SK-N-SH (cell line): ENCODE data around the gene CENPO. TPM values are rescaled to one million over a fixed set of nuclear protein-coding genes. Genes with fewer than 3 reads are reported as not detected.

Source experiments
- CTCF ChIA-PET: fragments of 300-600, 350-600 bp; formaldehyde crosslinking; extraction: SDS; loops from one replicate; lab custom pipeline; 2021; lab: Yijun Ruan, JAX
- POLR2A ChIA-PET: fragments of 350-600 bp; sonication (Branson Sonifier 250); formaldehyde crosslinking; extraction: SDS; loops from one replicate; lab custom pipeline; 2020; ENCODE audit warnings: antibody characterized with exemption, inconsistent platforms; lab: Yijun Ruan, JAX
- DNase-seq: peaks from one replicate; pipeline ENCODE4 v3.0.0; 2012
- H2AFZ ChIP-seq: fragments of 200-600 bp; sonication (generic); 2 replicates; pipeline ENCODE4 v1.8.1; 2016; ENCODE audit warnings: antibody characterized with exemption, mild to moderate bottlenecking, low read depth
- H3F3A ChIP-seq: fragments of 200-600 bp; sonication (generic); replicated peaks from 2 replicates; pipeline ENCODE3; 2016; ENCODE audit warnings: antibody characterized with exemption, mild to moderate bottlenecking; ENCODE audit not compliant: insufficient read depth
- H3K27ac ChIP-seq, 2 experiments: fragments of 200-500 bp in 1 of 2; fragments of 200-600 bp in 1 of 2; sonication (Bioruptor generic) in 1 of 2; sonication (generic), shearing (Covaris generic) in 1 of 2; 2 replicates each; pipeline versions ENCODE4 v1.5.1 to v1.6.1; 2014 to 2016; ENCODE audit warnings: low read depth in 2 of 2, inconsistent platforms in 1 of 2, low read length in 1 of 2, mild to moderate bottlenecking in 1 of 2, mixed read lengths in 1 of 2
- H3K27me3 ChIP-seq: fragments of 200-600 bp; sonication (generic), shearing (Covaris generic); 2 replicates; pipeline ENCODE4 v1.6.1; 2016; ENCODE audit warnings: mixed run types; ENCODE audit not compliant: insufficient read depth
- H3K36me3 ChIP-seq, 2 experiments: fragments of 200-500 bp in 1 of 2; fragments of 200-600 bp in 1 of 2; sonication (Bioruptor generic) in 1 of 2; sonication (generic) in 1 of 2; replicated peaks in 1 of 2; 2 replicates each; pipeline versions ENCODE3 to v1.5.1; 2014 to 2016; ENCODE audit warnings: low read length in 1 of 2, mild to moderate bottlenecking in 1 of 2; ENCODE audit not compliant: insufficient read depth in 2 of 2, control insufficient read depth in 1 of 2
- H3K4me1 ChIP-seq, 2 experiments: fragments of 200-500 bp in 1 of 2; fragments of 200-600 bp in 1 of 2; sonication (Bioruptor generic) in 1 of 2; sonication (generic), shearing (Covaris generic) in 1 of 2; 2 replicates each; pipeline versions ENCODE4 v1.5.1 to v1.6.1; 2014 to 2016; ENCODE audit warnings: low read depth in 1 of 2, low read length in 1 of 2, mixed run types in 1 of 2; ENCODE audit not compliant: insufficient read depth in 2 of 2, control insufficient read depth in 1 of 2
- H3K4me2 ChIP-seq: fragments of 200-600 bp; sonication (generic), shearing (Covaris generic); 2 replicates; pipeline ENCODE4 v1.6.1; 2017; ENCODE audit warnings: mixed run types
- H3K4me3 ChIP-seq, 2 experiments: fragments of 200-500 bp in 1 of 2; fragments of 200-600 bp in 1 of 2; sonication (Bioruptor generic) in 1 of 2; sonication (generic), shearing (Covaris generic) in 1 of 2; 2 replicates each; pipeline versions ENCODE4 v1.5.1 to v1.8.1; 2014 to 2016; ENCODE audit warnings: low read depth in 2 of 2, inconsistent platforms in 1 of 2, low read length in 1 of 2, mild to moderate bottlenecking in 1 of 2, mixed read lengths in 1 of 2, moderate library complexity in 1 of 2
- H3K79me2 ChIP-seq: fragments of 200-600 bp; sonication (generic); 2 replicates; pipeline ENCODE4 v1.8.1; 2017; ENCODE audit warnings: mild to moderate bottlenecking; ENCODE audit not compliant: insufficient read depth
- H3K9ac ChIP-seq: fragments of 200-600 bp; sonication (generic); 2 replicates; pipeline ENCODE4 v1.6.1; 2017; ENCODE audit warnings: mixed run types
- H3K9me2 ChIP-seq: fragments of 200-600 bp; sonication (generic); 2 replicates; pipeline ENCODE4 v1.6.1; 2017; ENCODE audit warnings: mixed run types
- H3K9me3 ChIP-seq: fragments of 200-600 bp; sonication (generic); 2 replicates; pipeline ENCODE4 v1.6.1; 2017; ENCODE audit warnings: mixed run types, mild to moderate bottlenecking, moderate library complexity
- H4K20me1 ChIP-seq: fragments of 200-600 bp; sonication (generic); 2 replicates; pipeline ENCODE4 v1.6.1; 2017; ENCODE audit warnings: mild to moderate bottlenecking, mixed run types; ENCODE audit not compliant: insufficient read depth
- CHD2 ChIP-seq: fragments of 150-350 bp; IDR thresholded peaks from 2 replicates; pipeline ENCODE4 v1.6.1; 2018; ENCODE audit warnings: low read length; ENCODE audit not compliant: partially characterized antibody
- CTCF ChIP-seq: fragments of 200-600 bp; sonication (generic); IDR thresholded peaks from 2 replicates; pipeline ENCODE4 v1.6.1; 2017; ENCODE audit warnings: antibody characterized with exemption, mild to moderate bottlenecking, moderate library complexity
- EP300 ChIP-seq, 2 experiments: IDR thresholded peaks; 2 replicates each; pipeline versions ENCODE4 v1.4.0 to v1.6.1; 2012; ENCODE audit warnings: borderline replicate concordance in 1 of 2, low read depth in 1 of 2, low read length in 1 of 2
- FOXM1 ChIP-seq: IDR thresholded peaks from 2 replicates; pipeline ENCODE4 v1.4.0; 2012; ENCODE audit warnings: low read depth, mild to moderate bottlenecking
- MEF2A ChIP-seq: IDR thresholded peaks from 2 replicates; pipeline ENCODE4 v1.4.0; 2012; ENCODE audit warnings: low read depth, borderline replicate concordance
- POLR2AphosphoS5 ChIP-seq: IDR thresholded peaks from 2 replicates; pipeline ENCODE4 v1.6.1; 2012; ENCODE audit warnings: low read depth, low read length
- WGBS: methylation state at CpG from one replicate; pipeline ENCODE4 v1.1.6; 2017; ENCODE audit warnings: low lambda C conversion rate; 5-methylcytosine and 5-hydroxymethylcytosine counted together
- polyA plus RNA-seq, 3 experiments: library from polyadenylated mRNA; depleted of rRNA; stranded (reverse); fragments of >200 nt; gene quantifications; 2 replicates each; pipeline ENCODE4 v1.2.3, GENCODE V29; 2012
- TF ChIP-seq, protein P1 (sequence below): IDR thresholded peaks from 2 replicates; pipeline ENCODE4 v1.4.0; 2012; ENCODE audit warnings: low read depth, borderline replicate concordance

The CENPO gene
- polyA plus RNA-seq, 1 of the 3 experiments (the other 2 are of a cell fraction): 18.3 TPM

GRCh38 chr2:24771764-24772586 is 21.2 kb upstream of the CENPO start:
- POLR2A ChIA-PET: interaction anchor here (0.6 kb wide), 1 partner anchor 13 kb away, joined by 4 read pairs; no protein-coding TSS in a partner anchor
- H3K79me2 ChIP-seq: no peaks in the 10 kb centered on the region
- no peak overlapping the region for H3K9ac ChIP-seq
- H2AFZ ChIP-seq: no peak overlapping the region
- no peaks in the 10 kb centered on the region for H3F3A ChIP-seq
- DNase-seq: no peak
- no peak overlapping the region for H3K27ac ChIP-seq
- WGBS: 92% methylated on average over 5 of the region's 5 CpGs
- no peak overlapping the region for H3K4me2 ChIP-seq
- H3K4me1 ChIP-seq: peaks cover 0 to 4% of the 10 kb centered on the region in 2 experiments; a peak in 1 of 4 replicates
- peaks cover 6 to 20% of the 10 kb centered on the region in 2 experiments for H3K36me3 ChIP-seq
- H3K4me3 ChIP-seq: no peak overlapping the region
- H3K9me2 ChIP-seq: no peaks in the 10 kb centered on the region
- H4K20me1 ChIP-seq: no peaks in the 10 kb centered on the region
- no peaks in the 10 kb centered on the region for H3K9me3 ChIP-seq
- CTCF ChIA-PET: interaction anchor here (0.6 to 1.3 kb wide), 4 partner anchors 9 to 424 kb away, joined by 3 to 6 read pairs (median 3); no protein-coding TSS in a partner anchor
- TF ChIP-seq, protein P1, sequence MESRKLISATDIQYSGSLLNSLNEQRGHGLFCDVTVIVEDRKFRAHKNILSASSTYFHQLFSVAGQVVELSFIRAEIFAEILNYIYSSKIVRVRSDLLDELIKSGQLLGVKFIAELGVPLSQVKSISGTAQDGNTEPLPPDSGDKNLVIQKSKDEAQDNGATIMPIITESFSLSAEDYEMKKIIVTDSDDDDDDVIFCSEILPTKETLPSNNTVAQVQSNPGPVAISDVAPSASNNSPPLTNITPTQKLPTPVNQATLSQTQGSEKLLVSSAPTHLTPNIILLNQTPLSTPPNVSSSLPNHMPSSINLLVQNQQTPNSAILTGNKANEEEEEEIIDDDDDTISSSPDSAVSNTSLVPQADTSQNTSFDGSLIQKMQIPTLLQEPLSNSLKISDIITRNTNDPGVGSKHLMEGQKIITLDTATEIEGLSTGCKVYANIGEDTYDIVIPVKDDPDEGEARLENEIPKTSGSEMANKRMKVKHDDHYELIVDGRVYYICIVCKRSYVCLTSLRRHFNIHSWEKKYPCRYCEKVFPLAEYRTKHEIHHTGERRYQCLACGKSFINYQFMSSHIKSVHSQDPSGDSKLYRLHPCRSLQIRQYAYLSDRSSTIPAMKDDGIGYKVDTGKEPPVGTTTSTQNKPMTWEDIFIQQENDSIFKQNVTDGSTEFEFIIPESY: no peak
- no peak for TF ChIP-seq EP300 (IDR thresholded peaks at IDR 0.05; ENCODE audit: borderline replicate concordance in 1 of 2, low read depth in 1 of 2, low read length in 1 of 2)
- no peaks in the 10 kb centered on the region for H3K27me3 ChIP-seq

DNA sequence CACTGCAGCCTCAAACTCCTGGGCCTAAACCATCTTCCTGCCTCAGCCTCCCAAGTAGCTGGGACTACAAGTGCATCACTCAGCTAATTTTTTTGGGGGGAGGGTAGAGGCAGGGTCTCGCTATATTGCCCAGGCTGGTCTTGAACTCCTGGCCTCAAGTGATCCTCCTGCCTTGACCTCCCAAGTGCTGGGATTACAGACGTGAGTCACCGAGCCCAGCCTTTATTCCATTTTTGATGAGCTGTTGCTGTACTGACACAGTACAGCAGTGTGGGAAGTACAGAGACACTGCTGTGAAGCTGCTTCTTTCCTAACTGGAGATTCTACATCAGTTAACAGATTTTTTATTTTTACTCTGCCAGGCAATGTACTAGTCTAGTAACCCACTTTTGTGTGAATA is 18.9 kb upstream of the CENPO start:
- Histone ChIP-seq H3K36me3 (peaks cover 0 to 8% of the 10 kb centered on the region in 2 experiments), H3K27ac (no peak overlapping the region), H3K4me2 (no peak overlapping the region), H3K4me1 (peaks cover 0 to 4% of the 10 kb centered on the region in 2 experiments; a peak in 1 of 4 replicates), H3K9ac (no peak overlapping the region), H3K4me3 (no peak overlapping the region), H3K79me2 (no peaks in the 10 kb centered on the region), H3K9me2 (no peaks in the 10 kb centered on the region), H4K20me1 (no peaks in the 10 kb centered on the region), H3K9me3 (no peaks in the 10 kb centered on the region), H2AFZ (no peak overlapping the region), H3K27me3 (no peaks in the 10 kb centered on the region), H3F3A (no peaks in the 10 kb centered on the region)
- 94% methylated on average over 3 of the region's 3 CpGs for WGBS
- TF ChIP-seq CHD2 (no peak), POLR2AphosphoS5 (no peak), FOXM1 (no peak), MEF2A (no peak), CTCF (no peak)
- DNase-seq: no peak
- POLR2A ChIA-PET: no interaction called here
- CTCF ChIA-PET: interaction anchor here (0.6 to 1.6 kb wide), 5 partner anchors 14 to 364 kb away, joined by 3 to 7 read pairs (median 4); partner anchors contain the start of genes CENPO and PTRHD1
